HepG2 (cell line): ENCODE data around the gene HACD2. TPM values are rescaled to one million over a fixed set of nuclear protein-coding genes. Genes with fewer than 3 reads are reported as not detected.

Source experiments
- ARNT2 ChIP-seq: sonication (generic); formaldehyde crosslinking; IDR thresholded peaks from 2 replicates; pipeline ENCODE4 v1.8.0; 2022; ENCODE audit warnings: mild to moderate bottlenecking, low read depth, missing genetic modification reagents, moderate library complexity
- ARNTL ChIP-seq: sonication (generic); formaldehyde crosslinking; IDR thresholded peaks from 2 replicates; pipeline ENCODE4 v1.4.0; 2020; ENCODE audit warnings: mild to moderate bottlenecking, missing genetic modification reagents
- CBFB ChIP-seq: sonication (generic); formaldehyde crosslinking; IDR thresholded peaks from 2 replicates; pipeline ENCODE4 v1.4.0; 2020; ENCODE audit warnings: missing genetic modification reagents
- DNMT3B ChIP-seq: conservative IDR thresholded peaks from 2 replicates; pipeline ENCODE4 v1.6.1; 2016; ENCODE audit warnings: missing biosample characterization, control low read depth
- DR1 ChIP-seq: sonication (generic); formaldehyde crosslinking; IDR thresholded peaks from 2 replicates; pipeline ENCODE4 v1.8.0; 2021; ENCODE audit warnings: mild to moderate bottlenecking, missing genetic modification reagents, inconsistent platforms
- HCFC1 ChIP-seq: fragments of 150-350 bp; IDR thresholded peaks from 2 replicates; pipeline ENCODE4 v1.6.1; 2014; ENCODE audit warnings: low read depth, low read length
- JUN ChIP-seq: sonication (generic); formaldehyde crosslinking; IDR thresholded peaks from 2 replicates; pipeline ENCODE4 v1.4.0; 2020; ENCODE audit warnings: mild to moderate bottlenecking, missing genetic modification reagents
- MAF1 ChIP-seq: sonication (generic); formaldehyde crosslinking; IDR thresholded peaks from 2 replicates; pipeline ENCODE4 v1.5.0; 2020; ENCODE audit warnings: missing genetic modification reagents, borderline replicate concordance
- MEIS1 ChIP-seq: sonication (generic); formaldehyde crosslinking; IDR thresholded peaks from 2 replicates; pipeline ENCODE4 v1.9.0; 2021; ENCODE audit warnings: mild to moderate bottlenecking, missing genetic modification reagents, moderate library complexity, borderline replicate concordance
- PAX8 ChIP-seq: sonication (generic); formaldehyde crosslinking; IDR thresholded peaks from 2 replicates; pipeline ENCODE4 v1.8.0; 2022; ENCODE audit warnings: mild to moderate bottlenecking, missing genetic modification reagents, borderline replicate concordance
- POLR2A ChIP-seq, 2 experiments: IDR thresholded peaks; 2 replicates each; pipeline ENCODE4 v1.6.1; 2011; ENCODE audit warnings: low read depth in 2 of 2, low read length in 2 of 2, mild to moderate bottlenecking in 1 of 2, moderate library complexity in 1 of 2; ENCODE audit not compliant: insufficient read depth in 1 of 2
- TP53 ChIP-seq: sonication (generic); formaldehyde crosslinking; conservative IDR thresholded peaks from 2 replicates; pipeline ENCODE4 v1.4.0; 2020; ENCODE audit warnings: missing genetic modification reagents
- ZBTB8A ChIP-seq: sonication (generic); formaldehyde crosslinking; IDR thresholded peaks from 2 replicates; pipeline ENCODE4 v1.4.0; 2020; ENCODE audit warnings: mild to moderate bottlenecking, low read depth, missing genetic modification reagents, borderline replicate concordance
- ZIK1 ChIP-seq: sonication (generic); formaldehyde crosslinking; IDR thresholded peaks from 2 replicates; pipeline ENCODE4 v1.5.0; 2020; ENCODE audit warnings: mild to moderate bottlenecking, low read depth, missing genetic modification reagents, borderline replicate concordance
- ZKSCAN8 ChIP-seq: IDR thresholded peaks from 2 replicates; pipeline ENCODE4 v1.6.1; 2016; ENCODE audit warnings: borderline replicate concordance, missing genetic modification reagents, missing compliant biosample characterization
- ZNF232 ChIP-seq: sonication (generic); formaldehyde crosslinking; IDR thresholded peaks from 2 replicates; pipeline ENCODE4 v1.4.0; 2020; ENCODE audit warnings: missing genetic modification reagents, borderline replicate concordance
- ZNF329 ChIP-seq: sonication (generic); formaldehyde crosslinking; IDR thresholded peaks from 2 replicates; pipeline ENCODE4 v1.9.0; 2021; ENCODE audit warnings: low read depth, mild to moderate bottlenecking, missing genetic modification reagents
- ZNF430 ChIP-seq: sonication (generic); formaldehyde crosslinking; IDR thresholded peaks from 2 replicates; pipeline ENCODE4 v1.9.0; 2021; ENCODE audit warnings: mild to moderate bottlenecking, missing genetic modification reagents
- ZNF446 ChIP-seq: sonication (generic); formaldehyde crosslinking; IDR thresholded peaks from 2 replicates; pipeline ENCODE4 v1.5.0; 2020; ENCODE audit warnings: mild to moderate bottlenecking, missing genetic modification reagents
- ZNF557 ChIP-seq: sonication (generic); formaldehyde crosslinking; IDR thresholded peaks from 2 replicates; pipeline ENCODE4 v1.4.0; 2020; ENCODE audit warnings: missing genetic modification reagents
- ZSCAN31 ChIP-seq: sonication (generic); formaldehyde crosslinking; IDR thresholded peaks from 2 replicates; pipeline ENCODE4 v1.5.0; 2020; ENCODE audit warnings: low read depth, mild to moderate bottlenecking, missing genetic modification reagents
- polyA plus RNA-seq, 8 experiments: library from polyadenylated mRNA; depleted of rRNA in 3 of 8; stranded (reverse) in 7 of 8; unstranded in 1 of 8; fragments of >200 nt; fragmentation: Illumina TruSeq in 4 of 8; extraction: Trizol in 4 of 8; gene quantifications; 2 replicates each; pipeline versions ENCODE4 v1.2.1 to v1.2.3, GENCODE V29; 2011 to 2016; ENCODE audit warnings: low read depth in 4 of 8, missing spikeins in 1 of 8, mixed read lengths in 1 of 8; ENCODE audit not compliant: insufficient read depth in 1 of 8
- total RNA-seq, 5 experiments: library from RNA; depleted of rRNA; stranded (reverse); fragments of >200 nt; fragmentation: Illumina TruSeq; extraction: Trizol; gene quantifications; 2 replicates each; pipeline ENCODE4 v1.2.3, GENCODE V29; 2016; ENCODE audit warnings: low read depth in 1 of 5
- TF ChIP-seq, protein P1 (sequence below): sonication (generic); formaldehyde crosslinking; IDR thresholded peaks from 2 replicates; pipeline ENCODE4 v1.4.0; 2020; ENCODE audit warnings: mild to moderate bottlenecking, missing genetic modification reagents
- TF ChIP-seq, protein P2 (sequence below): sonication (generic); formaldehyde crosslinking; IDR thresholded peaks from 2 replicates; pipeline ENCODE4 v1.4.0; 2020; ENCODE audit warnings: mild to moderate bottlenecking, missing genetic modification reagents
- TF ChIP-seq, protein P3 (sequence below): sonication (generic); formaldehyde crosslinking; IDR thresholded peaks from 2 replicates; pipeline ENCODE4 v1.4.0; 2020; ENCODE audit warnings: missing genetic modification reagents
- TF ChIP-seq, protein P4 (sequence below): IDR thresholded peaks from 2 replicates; pipeline ENCODE4 v1.6.1; 2016; ENCODE audit warnings: missing biosample characterization, missing genetic modification reagents, low read depth

HACD2 gene
- total and polyA plus RNA-seq, 2 of the 13 experiments (the other 11 are each of a cell fraction or from before 2014, with no cell fraction given) = 47.0 to 50.4 TPM

DNA sequence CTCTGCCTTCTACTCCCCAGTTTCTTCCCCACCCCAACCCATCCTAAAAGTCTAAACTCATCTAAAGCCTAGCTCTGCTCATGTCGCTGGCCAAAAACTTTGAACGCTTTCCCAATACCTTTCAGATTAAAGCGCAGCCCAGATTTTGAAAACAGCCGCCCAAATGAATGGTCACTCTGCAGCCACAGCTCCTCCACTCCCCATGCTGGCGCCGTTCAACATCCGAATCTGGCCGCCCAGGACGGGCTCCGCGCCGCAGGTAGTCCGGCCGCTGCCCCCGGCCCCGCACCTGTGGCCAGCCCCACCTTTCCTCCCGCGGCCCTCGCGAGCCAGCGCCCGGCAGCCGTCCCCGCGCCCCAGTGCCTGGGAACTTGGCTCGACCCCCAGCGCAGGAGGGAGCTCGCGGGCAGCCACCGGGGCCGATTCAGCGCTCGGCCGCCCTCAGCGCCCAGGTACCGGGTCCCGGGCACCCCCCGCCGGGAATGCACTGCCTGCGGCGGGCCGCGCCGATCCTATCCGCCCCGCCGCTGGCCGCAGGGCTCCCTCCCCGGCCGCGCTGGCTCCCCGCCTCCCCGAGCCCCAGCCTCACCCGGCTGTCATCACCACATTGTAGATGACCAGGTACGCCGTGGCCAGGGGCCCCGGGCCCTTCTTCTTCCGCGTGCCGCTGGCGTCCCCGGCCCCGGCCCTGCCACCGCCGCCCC, 417 bp downstream of the HACD2 start (continued):
- TF ChIP-seq, protein P1, sequence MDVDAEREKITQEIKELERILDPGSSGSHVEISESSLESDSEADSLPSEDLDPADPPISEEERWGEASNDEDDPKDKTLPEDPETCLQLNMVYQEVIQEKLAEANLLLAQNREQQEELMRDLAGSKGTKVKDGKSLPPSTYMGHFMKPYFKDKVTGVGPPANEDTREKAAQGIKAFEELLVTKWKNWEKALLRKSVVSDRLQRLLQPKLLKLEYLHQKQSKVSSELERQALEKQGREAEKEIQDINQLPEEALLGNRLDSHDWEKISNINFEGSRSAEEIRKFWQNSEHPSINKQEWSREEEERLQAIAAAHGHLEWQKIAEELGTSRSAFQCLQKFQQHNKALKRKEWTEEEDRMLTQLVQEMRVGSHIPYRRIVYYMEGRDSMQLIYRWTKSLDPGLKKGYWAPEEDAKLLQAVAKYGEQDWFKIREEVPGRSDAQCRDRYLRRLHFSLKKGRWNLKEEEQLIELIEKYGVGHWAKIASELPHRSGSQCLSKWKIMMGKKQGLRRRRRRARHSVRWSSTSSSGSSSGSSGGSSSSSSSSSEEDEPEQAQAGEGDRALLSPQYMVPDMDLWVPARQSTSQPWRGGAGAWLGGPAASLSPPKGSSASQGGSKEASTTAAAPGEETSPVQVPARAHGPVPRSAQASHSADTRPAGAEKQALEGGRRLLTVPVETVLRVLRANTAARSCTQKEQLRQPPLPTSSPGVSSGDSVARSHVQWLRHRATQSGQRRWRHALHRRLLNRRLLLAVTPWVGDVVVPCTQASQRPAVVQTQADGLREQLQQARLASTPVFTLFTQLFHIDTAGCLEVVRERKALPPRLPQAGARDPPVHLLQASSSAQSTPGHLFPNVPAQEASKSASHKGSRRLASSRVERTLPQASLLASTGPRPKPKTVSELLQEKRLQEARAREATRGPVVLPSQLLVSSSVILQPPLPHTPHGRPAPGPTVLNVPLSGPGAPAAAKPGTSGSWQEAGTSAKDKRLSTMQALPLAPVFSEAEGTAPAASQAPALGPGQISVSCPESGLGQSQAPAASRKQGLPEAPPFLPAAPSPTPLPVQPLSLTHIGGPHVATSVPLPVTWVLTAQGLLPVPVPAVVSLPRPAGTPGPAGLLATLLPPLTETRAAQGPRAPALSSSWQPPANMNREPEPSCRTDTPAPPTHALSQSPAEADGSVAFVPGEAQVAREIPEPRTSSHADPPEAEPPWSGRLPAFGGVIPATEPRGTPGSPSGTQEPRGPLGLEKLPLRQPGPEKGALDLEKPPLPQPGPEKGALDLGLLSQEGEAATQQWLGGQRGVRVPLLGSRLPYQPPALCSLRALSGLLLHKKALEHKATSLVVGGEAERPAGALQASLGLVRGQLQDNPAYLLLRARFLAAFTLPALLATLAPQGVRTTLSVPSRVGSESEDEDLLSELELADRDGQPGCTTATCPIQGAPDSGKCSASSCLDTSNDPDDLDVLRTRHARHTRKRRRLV (CRISPR knock-in tag) = no peak
- TF ChIP-seq ZSCAN31 (CRISPR knock-in tag) = peak; percentile 95
- peak; percentile 29; the same call in 1 of the 2 replicates for TF ChIP-seq MAF1 (CRISPR knock-in tag)
- TF ChIP-seq TP53 = no peak
- TF ChIP-seq DNMT3B = no peak
- no peak for TF ChIP-seq ZNF430 (CRISPR knock-in tag)
- no peak for TF ChIP-seq ZKSCAN8 (CRISPR knock-in tag)
- TF ChIP-seq, protein P2, sequence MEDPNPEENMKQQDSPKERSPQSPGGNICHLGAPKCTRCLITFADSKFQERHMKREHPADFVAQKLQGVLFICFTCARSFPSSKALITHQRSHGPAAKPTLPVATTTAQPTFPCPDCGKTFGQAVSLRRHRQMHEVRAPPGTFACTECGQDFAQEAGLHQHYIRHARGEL = no peak
- no peak for TF ChIP-seq ZBTB8A (CRISPR knock-in tag)
- no peak; the same call in 1 of the 2 replicates for TF ChIP-seq ZNF446 (CRISPR knock-in tag)
- TF ChIP-seq ARNT2 (CRISPR knock-in tag) = no peak; the same call in 1 of the 2 replicates
- no peak for TF ChIP-seq ZNF232 (CRISPR knock-in tag)
- no peak for TF ChIP-seq CBFB (CRISPR knock-in tag)
- TF ChIP-seq HCFC1 = no peak
- 0 out of 2 replicates have a peak, but pooled peaks have one; percentile 9 for TF ChIP-seq PAX8
- TF ChIP-seq DR1 (CRISPR knock-in tag) = no peak
- TF ChIP-seq, protein P3, sequence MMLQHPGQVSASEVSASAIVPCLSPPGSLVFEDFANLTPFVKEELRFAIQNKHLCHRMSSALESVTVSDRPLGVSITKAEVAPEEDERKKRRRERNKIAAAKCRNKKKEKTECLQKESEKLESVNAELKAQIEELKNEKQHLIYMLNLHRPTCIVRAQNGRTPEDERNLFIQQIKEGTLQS (CRISPR knock-in tag) = no peak
- no peak for TF ChIP-seq JUN (CRISPR knock-in tag)
- no peak; the same call in 1 of the 2 replicates for TF ChIP-seq ZIK1 (CRISPR knock-in tag)
- TF ChIP-seq, protein P4, sequence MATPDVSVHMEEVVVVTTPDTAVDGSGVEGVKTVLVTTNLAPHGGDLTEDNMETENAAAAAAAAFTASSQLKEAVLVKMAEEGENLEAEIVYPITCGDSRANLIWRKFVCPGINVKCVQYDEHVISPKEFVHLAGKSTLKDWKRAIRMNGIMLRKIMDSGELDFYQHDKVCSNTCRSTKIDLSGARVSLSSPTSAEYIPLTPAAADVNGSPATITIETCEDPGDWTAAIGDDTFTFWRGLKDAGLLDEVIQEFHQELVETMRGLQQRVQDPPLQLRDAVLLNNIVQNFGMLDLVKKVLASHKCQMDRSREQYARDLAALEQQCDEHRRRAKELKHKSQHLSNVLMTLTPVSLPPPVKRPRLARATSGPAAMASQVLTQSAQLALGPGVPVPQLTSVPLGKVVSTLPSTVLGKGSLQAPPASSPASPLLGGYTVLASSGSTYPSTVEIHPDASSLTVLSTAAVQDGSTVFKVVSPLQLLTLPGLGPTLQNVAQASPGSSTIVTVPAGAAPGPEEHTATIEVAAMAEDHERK (CRISPR knock-in tag) = no peak
- TF ChIP-seq ZNF557 = no peak
- TF ChIP-seq MEIS1 (CRISPR knock-in tag) = no peak
- TF ChIP-seq POLR2A (IDR thresholded peaks at IDR 0.05; ENCODE audit: insufficient read depth in 1 of 2, low read depth in 2 of 2, low read length in 2 of 2) = no peak
- TF ChIP-seq ARNTL (CRISPR knock-in tag) = 0 out of 2 replicates have a peak, but pooled peaks have one; percentile 18
- no peak for TF ChIP-seq ZNF329 (CRISPR knock-in tag)
